IPS-11a (cell line): Measurements from ENCODE around the gene ST6GALNAC2.
"Not testable (repeated sequence)": the region's sequence is repeated elsewhere in the genome, so short reads cannot be mapped to it uniquely, and the experiment has no call there.

Source experiments
- H3K4me3 ChIP-seq: one replicate; pipeline ENCODE4 v1.5.1; 2013; ENCODE audit warnings: low read depth, low read length, control low read depth

Gene ST6GALNAC2

GRCh38 chr17:76542566-76542971, 43.1 kb downstream of the ST6GALNAC2 start:
- no peak overlapping the region for H3K4me3 ChIP-seq

DNA sequence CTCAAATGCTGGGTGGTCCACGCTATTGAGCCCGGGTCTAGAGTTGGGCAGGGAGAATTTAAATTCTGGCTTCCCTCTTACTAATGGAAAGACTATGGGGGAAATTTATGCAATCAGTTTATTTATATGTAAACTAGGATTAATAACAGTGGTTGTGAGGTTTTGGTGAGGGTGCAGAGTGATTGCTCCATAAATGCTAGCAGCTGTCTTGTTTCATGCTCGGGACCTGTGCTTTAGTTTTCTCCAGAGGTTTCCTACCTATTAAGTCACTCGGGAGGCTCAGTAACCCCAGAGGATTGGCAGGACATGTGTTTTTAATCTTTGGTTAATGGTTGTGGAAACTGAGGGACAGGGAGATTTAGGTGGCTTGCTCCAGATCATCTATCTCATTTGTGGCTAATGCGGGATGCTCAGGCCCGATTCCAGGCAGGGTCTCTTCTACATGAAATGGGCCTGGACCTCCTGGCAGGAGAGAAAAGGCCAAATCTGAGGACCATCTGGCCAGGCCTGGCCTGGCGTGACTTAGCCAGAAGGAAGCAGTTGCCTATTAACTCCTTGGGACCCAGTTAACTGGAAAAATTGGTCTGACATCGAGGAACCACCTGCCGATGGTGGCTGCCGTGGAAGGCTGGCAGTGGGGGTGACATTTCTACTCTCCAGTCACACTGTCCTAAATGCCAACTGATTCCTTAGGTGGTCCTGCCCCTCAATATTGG, 43.8 kb downstream of the ST6GALNAC2 start:
- no peak overlapping the region for H3K4me3 ChIP-seq

GRCh38 chr17:76540381-76541300, 45.0 kb downstream of the ST6GALNAC2 start:
- H3K4me3 ChIP-seq: peak overlapping the region; percentile 27

- peak within 1 kb of the TSS; percentile 27 for H3K4me3 ChIP-seq
Measured at GRCh38 chr17:76539631-76540271, 45.9 kb downstream of the ST6GALNAC2 start, which contains the start of gene PRCD. Gene PRCD, plus strand, starts transcription at chr17:76540044. Its CDS starts 98 bp downstream, at chr17:76540142.

GRCh38 chr17:76538941-76539570, 46.6 kb downstream of the ST6GALNAC2 start:
- H3K4me3 ChIP-seq: no peak overlapping the region

DNA sequence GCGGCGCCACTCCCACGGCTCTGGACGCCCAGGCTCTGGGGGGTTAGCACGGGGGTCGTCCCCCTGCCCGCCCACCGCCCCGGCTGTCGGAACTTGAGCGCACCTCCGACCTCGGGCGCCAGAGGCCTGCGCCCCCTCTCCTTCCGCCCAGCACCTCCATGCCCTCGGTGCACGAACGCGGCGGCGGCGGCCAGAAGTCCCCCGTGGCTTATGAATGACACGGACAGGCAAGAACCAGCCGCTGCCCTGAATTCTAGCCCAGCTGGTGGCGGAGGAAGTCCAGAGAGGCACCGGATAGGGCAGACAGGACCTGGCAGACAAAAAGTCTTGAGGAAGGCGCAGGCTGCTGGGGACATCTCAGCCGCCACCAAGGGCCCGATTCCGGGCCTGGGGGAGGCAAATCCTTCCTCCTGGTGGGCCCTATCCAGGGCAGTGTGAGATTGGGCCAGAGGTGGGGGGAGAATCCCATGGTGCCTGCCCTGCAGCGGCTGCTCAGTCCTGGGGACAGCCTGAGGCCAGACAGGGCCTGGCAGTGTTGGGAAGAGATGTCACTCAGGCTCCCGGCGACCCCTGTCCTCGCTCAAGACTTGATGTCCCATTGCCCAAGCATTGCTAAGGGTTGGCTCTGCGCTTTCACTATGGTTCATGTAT, 47.3 kb downstream of the ST6GALNAC2 start:
- H3K4me3 ChIP-seq: peak overlapping the region; percentile 37

DNA sequence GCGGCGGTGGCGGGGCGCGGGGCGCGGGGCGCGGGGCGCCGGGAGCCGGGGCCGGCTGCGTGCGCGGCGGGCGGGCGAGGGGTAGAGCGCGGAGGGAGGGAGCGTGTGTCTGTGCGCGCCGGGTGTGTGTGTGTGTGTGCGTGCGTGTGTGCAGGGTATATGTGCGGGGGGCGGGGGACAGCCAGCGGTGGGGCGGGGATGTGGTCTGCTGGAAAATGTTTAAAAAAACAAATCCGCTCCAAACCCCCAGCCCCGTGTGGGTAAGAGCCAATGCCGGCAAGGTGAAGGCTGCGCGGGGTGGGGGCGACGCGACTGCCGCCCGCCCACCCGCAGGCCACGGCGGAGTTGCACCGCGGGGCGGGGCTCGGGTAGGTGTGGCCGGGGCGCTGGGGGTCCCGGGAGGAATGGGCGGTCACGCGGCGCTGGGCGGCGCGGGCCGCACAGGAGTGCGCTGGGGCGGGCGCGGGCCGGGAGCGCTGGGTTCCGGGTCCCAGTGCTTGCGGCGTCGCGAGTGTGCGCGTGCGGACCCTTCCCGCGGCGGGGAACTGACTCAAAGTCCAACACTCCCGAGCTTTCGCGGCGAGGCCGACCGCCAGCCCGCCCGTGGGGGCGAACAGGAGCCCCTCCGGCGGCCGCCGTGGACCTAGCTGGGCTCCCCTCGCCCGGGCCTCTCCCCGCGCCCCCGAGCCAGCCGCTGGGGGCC, 47.9 kb downstream of the ST6GALNAC2 start, which contains the start of gene CYGB:
CYGB (minus strand) TSS at position 132 of the 703 bp plus-strand sequence. CDS start 167 bp downstream, outside the sequence.
- peak within 1 kb of the TSS; percentile 37 for H3K4me3 ChIP-seq

- peak overlapping the region; percentile 27 for H3K4me3 ChIP-seq
Measured at GRCh38 chr17:76537288-76537577, 48.4 kb downstream of the ST6GALNAC2 start.

- H3K4me3 ChIP-seq: peak overlapping the region; percentile 27
Measured at GRCh38 chr17:76536511-76537287, 49.0 kb downstream of the ST6GALNAC2 start.

DNA sequence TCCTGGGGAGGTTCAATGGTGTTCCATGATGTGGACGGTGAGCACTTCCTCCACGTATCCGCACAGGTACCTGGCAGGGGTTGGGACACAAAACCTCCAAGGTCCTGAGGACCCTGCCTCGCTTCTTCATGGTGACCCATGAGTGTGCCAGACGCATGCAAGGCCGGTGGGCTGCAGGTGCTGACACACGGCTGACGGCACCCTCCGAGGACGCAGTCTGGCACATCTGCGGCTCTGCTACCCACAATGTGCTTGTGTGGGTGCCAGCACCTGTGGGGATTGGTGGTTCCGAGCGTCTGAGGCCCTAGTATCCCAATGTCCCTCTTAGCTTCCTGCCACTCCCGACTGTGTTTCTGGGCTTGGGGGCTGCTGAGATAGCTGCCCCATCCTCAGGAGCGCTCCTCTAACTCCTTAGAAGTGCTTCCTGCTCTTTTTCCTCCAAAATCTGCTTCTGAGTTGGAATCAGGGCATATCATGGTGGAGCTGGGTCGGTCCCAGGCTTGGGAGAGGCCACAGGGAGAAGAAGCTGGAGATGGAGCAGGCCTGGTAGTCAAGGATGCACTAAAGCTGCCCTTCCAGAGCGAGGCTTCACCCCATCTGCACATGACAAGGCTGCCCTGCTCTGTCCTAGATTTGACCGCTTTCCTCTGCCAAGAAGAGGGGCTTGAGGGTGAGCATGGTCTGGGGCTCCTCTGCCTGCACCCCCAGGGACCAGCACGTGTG, 49.7 kb downstream of the ST6GALNAC2 start:
- H3K4me3 ChIP-seq: no peak overlapping the region

DNA sequence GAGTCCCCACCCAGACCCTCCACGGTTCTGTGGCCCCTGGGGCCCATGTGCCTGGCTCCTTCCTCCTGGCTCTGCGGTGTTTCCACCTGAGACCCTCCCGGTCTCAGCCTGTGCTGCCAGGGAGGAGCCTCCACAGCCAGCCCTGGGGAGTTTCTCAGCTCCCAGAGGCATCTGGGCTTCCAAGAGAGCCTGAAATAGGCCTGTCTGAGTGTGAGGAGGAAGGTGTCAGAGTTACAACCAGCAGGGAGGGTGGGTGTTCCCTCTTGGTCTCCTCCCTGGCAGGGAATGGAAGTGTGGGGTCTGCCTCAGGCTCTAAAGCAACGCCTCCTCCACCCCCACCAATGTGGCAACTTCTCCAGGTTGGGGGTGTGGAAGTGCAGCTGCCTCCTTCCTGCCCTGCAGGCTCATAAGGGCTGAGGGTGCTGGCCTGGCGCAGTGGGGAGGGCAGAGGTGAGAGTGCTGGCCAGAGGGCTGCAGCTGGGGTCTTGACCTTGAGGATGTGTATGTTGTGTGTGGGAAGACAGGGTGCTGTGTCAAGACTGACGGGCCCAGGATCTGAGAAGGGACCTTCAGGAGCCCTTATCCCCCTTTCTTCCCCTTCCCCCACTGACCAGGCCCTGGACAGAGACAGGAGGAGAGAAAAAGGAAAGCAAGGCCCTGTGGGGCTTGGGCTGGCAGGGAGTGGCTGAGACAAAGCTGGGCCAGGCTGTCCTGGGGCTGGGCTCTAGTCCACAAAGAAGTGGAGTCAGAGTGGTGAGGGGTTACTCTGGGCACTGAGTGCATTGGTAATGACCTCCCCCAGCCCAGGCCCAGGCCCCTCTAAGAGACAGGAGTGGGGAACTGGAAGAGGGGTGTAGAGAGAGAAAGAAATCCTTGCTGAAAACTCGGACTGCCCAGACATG, 50.6 kb downstream of the ST6GALNAC2 start:
- H3K4me3 ChIP-seq: no peak overlapping the region

GRCh38 chr17:76533640-76534359, 51.9 kb downstream of the ST6GALNAC2 start:
- not testable (repeated sequence) for H3K4me3 ChIP-seq

DNA sequence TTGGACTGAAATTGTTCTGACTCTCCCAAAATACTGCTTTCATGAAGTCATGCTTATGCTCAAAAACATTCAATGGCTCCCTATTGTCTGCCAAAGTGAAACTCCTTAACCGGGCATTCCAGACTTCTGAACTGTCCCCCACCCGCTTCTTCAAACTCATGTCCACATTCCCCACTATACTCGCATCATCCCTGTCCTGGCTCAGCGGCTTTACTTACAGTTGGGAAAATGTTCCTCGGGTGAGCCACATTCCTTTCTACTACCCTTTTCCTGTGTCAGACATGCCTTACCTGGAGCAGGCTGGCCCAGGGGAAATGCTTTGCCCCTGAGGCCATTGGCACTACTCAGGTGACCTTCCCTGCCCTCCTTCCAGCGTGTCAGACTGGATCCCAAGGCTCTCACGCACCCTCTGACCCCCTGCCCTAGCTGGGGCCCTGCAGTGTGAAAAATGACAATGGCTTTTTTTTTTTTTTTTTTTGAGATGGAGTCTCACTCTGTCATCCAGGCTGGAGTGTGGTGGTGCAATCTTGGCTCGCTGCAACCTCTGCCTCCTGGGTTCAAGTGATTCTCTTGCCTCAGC, 53.5 kb downstream of the ST6GALNAC2 start:
- no peak overlapping the region for H3K4me3 ChIP-seq

GRCh38 chr17:76531486-76532038, 54.1 kb downstream of the ST6GALNAC2 start:
- H3K4me3 ChIP-seq: no peak overlapping the region

- H3K4me3 ChIP-seq: no peak overlapping the region
Measured at GRCh38 chr17:76530811-76531485, 54.7 kb downstream of the ST6GALNAC2 start.
